Kasumi-1 (cell line): ENCODE results near the gene NAV2.

Experiments used
- DNase-seq, 2 experiments: peaks; one replicate each; lab custom pipeline; 2025; lab: John Stamatoyannopoulos, UW

NAV2 gene

DNA sequence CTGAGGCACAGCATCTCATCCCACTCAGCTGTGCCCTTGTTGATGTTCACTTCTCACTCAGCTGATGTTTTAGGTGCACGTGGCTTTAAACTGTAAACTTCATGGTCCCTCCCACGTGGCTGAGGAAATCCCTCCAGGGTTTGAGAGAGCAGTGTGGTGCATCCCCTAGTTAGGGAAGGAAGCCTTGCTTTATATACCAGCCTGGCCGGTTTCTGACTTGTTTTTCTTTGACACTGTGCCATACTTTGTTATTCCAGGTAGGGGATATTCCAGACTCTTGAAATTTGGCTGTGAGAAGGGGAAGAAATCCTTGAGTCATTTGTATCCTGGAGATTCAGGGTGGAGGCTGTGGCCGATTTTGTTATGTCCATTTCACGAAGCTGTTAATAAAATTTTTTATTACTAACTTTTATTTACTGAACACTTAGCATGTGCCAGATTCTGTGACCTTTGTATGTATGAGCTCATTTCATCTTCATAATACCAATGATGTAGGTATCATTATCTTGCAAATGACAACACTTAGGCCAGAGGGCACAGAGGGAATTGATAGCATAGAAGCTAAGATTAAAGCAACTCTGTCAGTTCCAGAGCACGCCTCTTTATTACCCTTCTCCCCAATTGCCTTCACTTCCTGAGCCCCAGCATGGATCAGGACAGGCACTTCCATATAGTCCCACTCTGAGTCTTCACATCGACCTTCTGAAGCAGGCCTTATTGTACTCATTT, 116.6 kb downstream of the NAV2 start:
- DNase-seq, result no peak

DNA sequence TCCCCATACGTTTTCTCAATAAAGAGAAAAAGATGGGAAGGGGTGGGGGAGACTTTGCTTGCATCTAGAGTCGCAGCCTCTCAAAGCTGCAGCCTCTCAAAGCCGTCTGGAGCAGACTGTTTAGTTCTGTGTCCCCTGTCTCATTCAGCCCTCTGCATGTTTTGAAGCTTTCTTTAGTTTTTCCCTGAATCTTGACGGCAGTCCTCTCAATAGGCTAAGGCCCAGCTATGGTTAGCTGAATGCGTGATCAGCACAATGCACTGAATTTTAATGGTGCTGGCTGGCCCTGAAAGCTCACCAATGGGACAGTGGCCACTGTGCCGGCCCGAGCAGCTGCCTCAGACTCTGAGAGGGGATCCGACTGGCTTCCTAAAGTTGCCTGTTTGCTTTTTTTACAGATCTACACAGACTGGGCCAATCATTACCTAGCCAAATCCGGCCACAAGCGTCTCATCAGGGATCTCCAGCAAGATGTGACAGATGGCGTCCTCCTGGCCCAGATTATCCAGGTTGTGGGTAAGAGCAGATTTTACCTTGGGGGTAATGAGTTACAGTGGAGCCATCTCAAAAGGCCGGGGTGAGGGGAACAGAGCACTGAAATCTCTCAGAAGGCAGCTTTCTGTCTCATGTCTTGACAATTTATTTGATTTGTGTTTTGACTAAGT, 119.6 kb downstream of the NAV2 start:
- DNase-seq, result no peak

DNA sequence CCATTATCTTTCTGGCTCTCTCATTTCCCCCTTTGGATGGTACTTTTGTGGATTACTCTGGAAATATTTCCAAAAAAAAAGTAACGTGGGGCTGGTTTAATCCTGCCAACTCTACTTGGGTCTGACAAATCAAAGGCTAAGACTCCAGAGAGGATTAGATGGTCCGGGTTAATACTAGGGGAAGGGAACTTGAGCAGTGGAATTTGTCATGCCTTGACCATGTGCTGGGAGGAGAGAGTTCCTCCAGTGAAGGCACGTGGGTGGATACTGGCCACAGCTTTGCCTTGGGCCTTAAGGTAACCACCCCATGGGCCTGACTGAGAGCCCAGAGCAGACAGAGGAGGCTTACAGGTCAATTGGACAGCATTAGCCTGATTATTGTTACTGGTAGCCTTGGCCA, 120.3 kb downstream of the NAV2 start:
- no peak for DNase-seq

DNA sequence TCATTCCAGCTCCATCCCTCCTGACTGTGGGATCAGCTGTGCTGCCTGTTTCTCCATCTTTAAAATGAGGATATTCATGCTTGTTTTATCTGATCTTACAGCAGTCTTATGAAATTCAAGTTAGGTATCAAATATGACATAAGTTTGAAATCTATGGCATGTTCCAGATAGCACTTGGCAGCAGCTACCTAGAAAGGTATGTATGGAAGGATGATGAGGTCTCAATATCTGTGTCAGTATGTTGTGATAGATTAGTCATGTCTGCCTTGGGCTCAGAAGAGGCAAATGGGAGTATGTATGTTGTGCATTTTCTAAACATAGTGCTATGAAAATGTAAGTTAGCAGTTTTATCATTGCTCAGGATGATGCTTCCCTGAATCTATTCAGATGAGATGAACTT, 122.1 kb downstream of the NAV2 start:
- DNase-seq, result no peak

DNA sequence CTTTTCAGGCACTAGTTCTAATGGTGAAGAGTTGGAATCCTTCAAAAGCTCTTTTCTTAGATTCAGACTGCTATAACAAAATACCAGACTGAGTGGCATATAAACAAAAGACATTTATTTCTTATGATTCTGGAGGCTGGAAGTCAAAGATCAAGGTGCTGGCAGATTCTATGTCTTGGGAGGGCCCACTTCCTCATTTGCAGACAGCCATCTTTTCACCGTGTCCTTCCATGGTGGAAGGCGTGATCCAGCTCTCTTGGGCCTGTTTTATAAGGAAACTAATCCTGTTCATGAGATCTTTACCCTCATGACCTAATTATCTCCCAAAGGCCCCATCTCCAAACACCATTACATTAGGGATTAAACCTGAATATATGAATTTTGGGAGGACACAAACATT, 124.0 kb downstream of the NAV2 start:
- DNase-seq, result no peak

DNA sequence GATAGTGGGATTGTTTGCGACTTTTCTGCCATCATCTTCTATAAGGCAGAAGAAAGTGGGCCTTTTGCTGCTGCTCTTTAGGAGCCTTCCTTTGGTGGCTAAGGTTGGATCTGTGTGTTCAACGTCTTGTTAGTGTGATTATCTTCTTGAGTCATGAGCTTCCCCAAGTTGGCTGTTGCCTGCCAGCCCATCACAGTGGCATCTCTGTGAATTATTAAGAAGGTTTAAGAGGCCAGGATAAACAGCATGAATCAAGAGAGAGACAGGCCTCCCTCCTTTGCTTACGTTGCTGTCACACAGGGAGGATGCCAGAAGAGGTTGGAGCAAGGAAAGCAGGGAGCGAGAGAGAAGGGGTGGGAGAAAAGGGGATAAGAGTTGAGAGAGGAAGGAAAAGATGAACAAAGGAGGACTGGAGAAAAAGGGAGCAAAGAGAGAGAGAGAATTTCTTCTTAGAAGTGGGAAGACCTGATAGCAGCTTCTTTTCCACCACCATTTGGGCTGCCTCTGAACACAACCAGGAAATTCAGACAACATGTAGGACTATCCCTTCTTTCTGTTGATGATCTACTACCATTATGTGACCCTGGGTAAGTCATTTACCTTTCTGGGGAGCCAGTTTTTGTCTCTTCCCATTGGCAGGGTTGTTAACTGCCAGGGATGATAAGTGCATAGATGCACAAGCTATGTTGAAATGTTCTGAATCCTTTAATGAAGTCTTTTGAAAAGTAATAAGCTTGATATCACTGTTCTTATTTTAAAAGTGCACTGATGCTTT, 126.5 kb downstream of the NAV2 start:
- DNase-seq, result no peak

DNA sequence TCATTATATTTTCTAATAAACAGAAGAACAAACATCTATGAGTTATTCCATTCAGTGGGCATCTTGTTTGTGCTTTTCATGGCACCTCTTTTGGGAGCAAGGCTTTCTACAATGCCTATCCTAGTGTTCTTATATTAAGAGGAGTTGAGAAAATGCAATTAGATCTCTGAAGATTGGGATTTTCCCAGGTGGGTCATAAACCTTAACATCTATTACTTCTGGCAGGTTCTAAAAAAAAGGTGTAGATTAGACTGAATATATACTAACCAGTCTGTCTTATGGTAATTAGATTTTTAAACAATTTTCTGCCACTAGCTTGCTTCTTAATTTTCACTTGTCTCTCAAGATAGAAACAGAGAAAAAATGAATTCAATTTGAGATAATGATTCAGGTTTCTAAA, 128.3 kb downstream of the NAV2 start:
- no peak for DNase-seq

DNA sequence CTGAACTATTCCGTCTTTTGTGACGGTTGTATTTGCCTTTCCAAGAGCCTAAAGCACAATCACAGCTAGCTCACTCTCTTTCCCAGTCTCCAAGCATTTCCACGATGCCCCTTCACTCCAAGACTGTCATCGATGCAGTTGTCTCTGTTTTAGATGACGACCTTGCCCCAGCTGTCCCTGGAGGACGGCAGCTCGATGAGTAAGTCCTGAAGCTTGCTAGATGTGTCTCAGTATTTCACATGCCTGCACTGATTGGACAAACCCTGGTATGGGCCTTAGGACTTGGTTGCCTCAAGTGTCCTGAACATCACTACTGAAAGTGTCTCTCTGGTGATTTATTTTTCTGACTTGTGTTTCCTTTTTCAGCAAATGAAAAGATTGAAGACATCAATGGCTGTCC, 129.9 kb downstream of the NAV2 start:
- DNase-seq, result no peak

DNA sequence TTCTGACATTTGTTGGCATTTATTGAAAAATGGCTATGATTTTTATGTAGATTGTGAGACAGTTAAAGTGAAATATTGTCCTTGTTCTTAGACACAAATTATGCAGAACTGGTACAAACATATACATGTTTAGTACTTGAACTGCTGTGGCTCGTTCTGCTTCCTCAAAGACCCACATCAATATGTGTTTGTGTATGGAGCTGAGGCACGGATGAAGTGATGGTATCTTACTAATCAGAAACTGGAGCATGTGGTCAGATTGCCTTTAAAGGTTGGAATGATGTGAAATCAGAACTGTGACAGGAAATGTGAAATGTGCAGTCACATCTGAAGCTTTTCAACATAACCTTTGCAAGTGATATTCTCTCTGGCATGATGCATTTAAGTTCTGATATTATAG, 130.4 kb downstream of the NAV2 start:
- no peak for DNase-seq

DNA sequence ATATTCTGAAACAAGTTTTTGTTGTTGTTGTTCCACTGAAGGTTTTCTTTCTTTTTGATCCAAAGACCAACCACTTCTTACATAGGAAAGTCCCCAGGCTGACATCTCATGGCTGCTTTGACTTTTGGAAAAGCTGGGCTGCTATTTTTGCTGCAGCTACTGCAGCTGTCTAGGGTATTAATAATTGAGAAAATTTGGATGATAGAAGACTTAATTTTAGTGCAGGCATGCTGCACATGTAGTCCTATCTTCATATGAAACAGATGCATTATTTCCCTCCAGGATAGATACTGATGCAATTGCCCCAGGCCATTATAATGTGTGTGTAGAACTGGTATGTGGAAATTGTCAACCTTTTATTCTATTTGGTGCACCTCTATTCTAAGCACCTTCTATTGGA, 131.4 kb downstream of the NAV2 start:
- DNase-seq, result no peak

DNA sequence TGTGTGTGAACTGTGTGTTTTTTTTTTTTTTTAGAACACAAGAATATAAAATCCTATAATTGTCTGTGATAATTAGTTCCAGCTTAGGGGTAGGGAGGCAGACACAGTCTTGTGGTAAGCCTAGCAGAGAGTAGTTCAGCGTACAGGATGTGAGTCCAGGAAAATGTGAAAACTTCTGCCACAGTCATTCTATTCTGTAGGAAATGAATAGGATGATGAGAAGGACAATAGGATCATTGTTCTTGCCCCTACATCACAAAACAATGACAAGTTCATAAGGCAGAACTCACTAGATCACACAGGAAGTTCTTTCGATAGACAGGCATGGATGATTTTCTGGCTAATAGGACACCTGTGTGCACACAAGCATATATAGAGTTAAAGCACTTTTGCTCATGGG, 132.2 kb downstream of the NAV2 start:
- no peak for DNase-seq

DNA sequence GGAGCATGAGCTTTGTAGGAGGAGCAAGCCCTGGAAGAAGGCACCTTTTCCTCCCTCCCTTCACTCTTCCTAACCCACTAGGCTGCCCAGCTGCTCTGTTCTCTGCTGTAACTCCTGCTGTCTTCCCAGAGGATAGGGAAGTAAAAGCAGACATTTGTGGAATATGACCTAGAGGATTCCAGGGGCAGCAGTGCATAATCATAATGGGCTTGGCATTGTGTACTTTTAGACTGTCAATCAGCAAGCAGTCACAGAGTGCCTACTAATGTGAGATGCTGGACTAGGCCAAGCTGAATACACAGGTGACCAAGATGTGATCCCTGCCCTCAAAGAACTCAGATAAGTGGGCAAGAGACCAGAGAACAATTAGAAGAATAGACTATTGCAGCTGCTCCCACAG, 133.0 kb downstream of the NAV2 start:
- no peak for DNase-seq

DNA sequence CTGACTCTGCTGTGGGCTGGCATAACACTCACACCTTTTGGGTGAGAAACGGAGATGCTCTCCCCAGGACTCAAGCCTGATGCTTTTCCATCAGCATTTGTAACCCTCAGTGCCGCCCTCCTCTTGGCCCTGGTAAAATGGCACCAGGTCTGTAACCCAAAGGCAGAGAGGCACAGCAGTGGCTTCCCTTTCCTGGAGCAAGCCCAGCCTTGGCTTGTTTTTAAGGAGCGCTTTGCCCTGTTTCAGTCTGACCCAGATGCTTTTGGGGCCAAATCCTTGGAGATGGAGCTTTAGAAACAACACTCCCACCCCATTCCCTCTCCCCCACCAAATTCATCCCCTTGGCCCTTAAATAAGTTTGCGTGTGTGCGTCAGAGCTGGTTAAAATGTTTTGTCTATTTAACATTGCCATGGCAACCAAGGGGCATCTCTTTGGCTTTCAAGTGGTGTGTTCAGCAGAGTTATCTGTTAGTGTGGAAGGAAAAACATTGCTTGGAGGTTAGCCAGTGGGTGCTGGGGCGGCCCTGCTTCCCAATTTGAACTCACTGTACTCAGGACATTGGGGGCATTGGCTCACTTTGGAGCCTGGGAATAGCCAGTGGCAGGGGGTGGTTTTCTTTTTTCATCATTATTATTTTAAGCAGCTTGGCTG, 134.1 kb downstream of the NAV2 start:
- no peak for DNase-seq

DNA sequence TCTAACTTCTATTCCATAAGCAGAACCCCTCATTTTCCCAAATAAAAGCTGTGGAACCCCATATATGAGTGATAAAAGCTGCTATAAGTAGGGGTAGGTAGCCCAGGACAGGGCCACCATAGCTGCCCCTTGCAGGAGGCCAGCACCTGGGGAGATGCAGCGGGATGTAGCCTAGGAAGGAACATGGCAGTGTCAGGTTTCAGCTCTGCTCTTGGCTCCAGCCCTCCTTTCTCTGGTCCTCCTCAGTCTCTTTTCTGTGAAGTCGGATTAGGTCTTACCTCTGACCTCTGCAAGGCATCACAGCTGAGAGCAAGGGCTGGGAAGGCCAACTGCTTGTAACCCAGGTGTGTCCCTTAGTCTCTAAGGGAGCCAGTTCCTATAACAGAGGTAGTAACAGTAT, 135.6 kb downstream of the NAV2 start:
- DNase-seq, result no peak

DNA sequence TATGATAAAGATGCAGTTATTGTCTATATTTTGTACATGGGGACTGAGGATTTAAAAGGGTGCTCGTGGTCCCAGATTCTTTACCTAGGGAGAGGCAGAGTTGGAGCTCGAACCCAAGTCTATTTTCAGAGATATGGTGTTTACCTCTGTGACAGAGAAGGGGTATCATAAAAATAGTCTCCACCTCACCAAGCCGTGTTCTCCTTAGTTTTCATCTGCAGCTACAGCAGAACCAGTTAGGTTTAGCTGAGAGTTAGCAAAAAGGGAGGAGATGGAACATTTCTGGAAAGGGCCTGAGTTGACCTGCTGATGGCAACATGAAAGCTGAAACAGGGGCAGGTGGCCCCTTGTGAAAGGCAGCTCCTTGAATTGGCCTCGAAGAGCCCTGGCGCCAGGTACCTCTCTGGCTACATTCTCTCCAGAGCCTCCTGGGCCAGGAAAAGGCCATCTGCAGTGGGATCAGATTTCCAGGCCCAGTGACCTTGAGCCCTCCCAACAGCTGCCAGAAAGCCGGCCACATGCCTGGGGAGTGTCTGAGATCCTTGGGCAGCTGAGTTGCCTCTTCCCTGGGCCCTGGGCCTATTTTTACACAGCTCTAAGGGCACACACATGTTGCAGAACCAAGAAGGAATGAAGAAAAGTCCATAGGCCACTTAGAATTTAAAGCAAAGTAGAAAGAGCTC, 136.6 kb downstream of the NAV2 start:
- DNase-seq, result no peak

DNA sequence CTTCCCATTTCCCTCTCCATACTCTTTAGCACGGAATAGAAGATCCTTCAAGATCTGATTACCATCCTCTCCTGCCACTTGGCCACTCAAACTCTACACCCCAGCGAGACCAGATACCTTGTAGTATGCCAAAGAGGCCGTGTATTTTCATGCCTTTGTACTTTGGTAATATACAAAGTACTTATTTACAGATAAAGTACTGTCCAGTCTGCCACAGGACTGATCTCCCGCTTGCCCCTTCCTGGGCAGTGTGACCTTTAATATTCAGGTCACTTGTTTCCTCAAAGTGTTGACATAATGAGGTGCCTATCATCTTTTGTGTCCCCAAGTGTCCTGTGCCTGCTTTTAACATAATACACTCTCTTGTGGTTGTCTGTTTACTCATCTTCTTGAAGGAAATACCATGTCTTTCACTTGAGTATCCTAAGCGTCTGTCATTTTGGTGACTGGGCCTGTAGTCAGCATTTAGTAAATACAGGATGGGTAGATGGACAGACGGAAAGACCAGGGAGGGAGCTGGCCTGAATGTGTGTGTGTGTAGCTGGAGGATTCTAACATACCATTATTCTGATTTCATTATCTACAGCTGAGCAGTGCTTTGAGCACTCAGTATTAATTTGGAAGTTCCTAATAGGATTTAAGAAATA, 137.4 kb downstream of the NAV2 start:
- DNase-seq, result no peak

DNA sequence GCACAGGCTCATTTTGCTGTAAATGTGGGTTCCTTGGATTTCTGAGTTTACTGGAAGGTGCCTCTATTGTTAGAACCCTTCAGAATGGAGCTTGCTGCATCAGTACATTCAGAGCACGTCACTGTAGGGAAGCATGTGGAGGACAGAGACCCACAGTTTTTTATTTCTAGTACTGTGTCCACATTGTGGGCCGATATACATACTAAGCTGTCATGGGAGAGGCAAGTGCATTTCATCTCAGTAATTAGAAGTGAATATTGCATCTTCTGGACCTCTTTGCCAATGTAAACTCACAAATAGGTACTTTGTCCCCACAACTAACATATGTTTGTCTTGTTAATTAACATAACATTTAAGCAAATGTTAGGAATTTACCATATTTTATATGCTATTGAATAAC, 139.7 kb downstream of the NAV2 start:
- no peak for DNase-seq

DNA sequence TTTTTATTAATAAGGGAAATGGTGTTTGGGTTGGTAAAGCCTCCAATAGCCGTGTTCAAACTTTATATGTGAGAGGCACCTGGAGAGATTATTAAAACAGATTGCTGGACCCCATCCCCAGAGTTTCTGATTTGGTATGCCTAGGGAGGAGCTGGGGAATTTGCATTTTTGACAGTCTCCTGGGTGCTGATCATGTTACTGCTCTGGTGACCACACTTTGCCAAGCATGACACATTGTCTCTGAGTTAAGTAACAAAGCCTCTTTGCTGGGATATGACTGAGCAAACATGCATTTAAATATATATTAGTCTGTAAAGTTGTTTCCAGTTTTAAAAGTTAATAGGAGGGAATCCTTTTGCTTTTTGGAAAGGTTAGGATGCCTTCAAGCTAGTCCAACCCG, 140.4 kb downstream of the NAV2 start:
- DNase-seq, result no peak

DNA sequence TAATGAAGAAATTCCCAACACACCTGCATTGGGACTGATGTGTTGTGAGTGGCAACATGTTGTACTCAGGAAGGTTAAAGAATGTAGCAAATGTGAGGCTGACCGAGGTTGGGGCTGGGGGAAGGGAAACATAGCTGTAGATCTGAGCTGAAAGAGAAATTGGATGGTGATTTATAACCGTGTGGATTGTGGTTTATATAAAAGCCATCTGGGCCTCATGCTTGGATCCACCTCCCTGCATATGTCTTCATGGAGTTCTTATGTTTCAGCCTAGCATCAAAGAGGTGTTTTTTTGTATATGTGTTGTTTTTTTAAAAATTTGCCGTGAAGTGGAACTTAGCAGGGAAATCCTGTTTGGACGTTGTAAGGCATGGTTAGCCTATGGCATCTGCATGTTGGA, 141.3 kb downstream of the NAV2 start:
- no peak for DNase-seq

DNA sequence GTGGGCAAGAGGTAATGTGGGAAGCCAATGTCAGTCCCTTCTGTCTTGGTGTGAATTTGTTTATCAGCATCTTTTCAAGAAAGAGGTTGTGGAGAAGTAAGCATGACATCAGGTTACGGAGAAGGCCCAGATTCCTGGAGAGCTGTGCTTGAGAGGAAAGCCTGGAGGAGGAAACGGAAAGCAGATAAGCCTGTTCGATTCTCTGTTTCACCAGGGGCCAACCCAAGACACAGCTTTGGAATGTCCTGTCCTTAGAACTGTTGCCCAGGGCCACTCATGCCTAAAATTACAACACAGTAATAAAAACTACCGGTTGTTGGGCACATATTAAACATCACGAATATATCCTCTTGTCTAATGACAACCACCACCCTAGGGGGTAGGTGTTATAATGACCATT, 148.5 kb downstream of the NAV2 start:
- DNase-seq, result no peak

DNA sequence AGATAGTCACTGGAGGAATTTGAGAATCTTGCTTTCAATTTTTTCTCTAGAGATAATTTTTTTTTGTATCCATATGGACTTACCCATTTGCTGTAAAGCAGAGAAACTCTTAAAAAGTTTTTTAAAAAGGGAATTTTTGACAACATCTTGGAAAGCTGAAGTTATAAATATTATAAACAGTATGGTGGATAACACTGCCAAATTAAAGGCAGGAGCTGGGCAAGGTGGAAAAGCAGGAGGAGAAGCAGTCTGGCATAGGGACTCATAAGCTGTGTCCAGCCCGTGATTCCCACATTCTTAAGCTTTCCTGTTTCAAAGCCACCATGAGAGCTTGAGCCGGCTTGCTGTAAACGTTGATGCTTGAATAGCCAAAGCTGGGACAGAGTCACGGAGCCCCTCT, 149.5 kb downstream of the NAV2 start:
- DNase-seq, result no peak
